HG03097 (cell line): ENCODE measurements around the gene INHA.

Experiments
- ATAC-seq: cut with Tn5 transposase; IDR thresholded peaks from one replicate; pipeline ENCODE4 v1.9.1; 2021; ENCODE audit not compliant: unreplicated experiment, low FRiP score

INHA gene

GRCh38 chr2:219571311-219572236, 536 bp upstream of the INHA start, which contains the start of gene OBSL1:
TSS of gene OBSL1 (minus strand) at chr2:219571539. CDS start at chr2:219571232, 307 bp downstream.
- ATAC-seq, result no peak

GRCh38 chr2:219573166-219573565, 1.1 kb downstream of the INHA start:
- no peak for ATAC-seq

- ATAC-seq, result no peak
Observed at GRCh38 chr2:219574484-219575311, 2.6 kb downstream of the INHA start.

- ATAC-seq, result no peak
Observed at GRCh38 chr2:219575566-219576504, 3.7 kb downstream of the INHA start.

- no peak for ATAC-seq
Observed at GRCh38 chr2:219576505-219577388, 4.6 kb downstream of the INHA start.

- no peak for ATAC-seq
Observed at GRCh38 chr2:219578811-219579613, 6.9 kb downstream of the INHA start.

- no peak for ATAC-seq
Observed at GRCh38 chr2:219581346-219581745, 9.2 kb downstream of the INHA start.

GRCh38 chr2:219591091-219591490, 19.0 kb downstream of the INHA start:
- no peak for ATAC-seq

GRCh38 chr2:219592736-219593135, 20.6 kb downstream of the INHA start:
- no peak for ATAC-seq

- ATAC-seq, result no peak
Observed at GRCh38 chr2:219593154-219593553, 21.0 kb downstream of the INHA start.

- no peak for ATAC-seq
Observed at GRCh38 chr2:219595256-219595655, 23.1 kb downstream of the INHA start.

- ATAC-seq, result peak; percentile 5
Observed at GRCh38 chr2:219596954-219597551, 24.9 kb downstream of the INHA start.

GRCh38 chr2:219597552-219598307, 25.6 kb downstream of the INHA start, which contains the start of gene STK11IP:
TSS of gene STK11IP (plus strand) at chr2:219597857. CDS start at chr2:219598120, 263 bp downstream.
- ATAC-seq, result peak; percentile 92

GRCh38 chr2:219598308-219599078, 26.4 kb downstream of the INHA start:
- no peak for ATAC-seq

- ATAC-seq, result no peak
Observed at GRCh38 chr2:219603771-219604170, 31.7 kb downstream of the INHA start.

GRCh38 chr2:219605607-219605954, 33.5 kb downstream of the INHA start:
- no peak for ATAC-seq

- no peak for ATAC-seq
Observed at GRCh38 chr2:219607931-219608330, 35.8 kb downstream of the INHA start.
